GM18526 (cell line): ENCODE results near the gene ERCC8.

Experiments used
- POLR2A ChIP-seq: IDR thresholded peaks from 3 replicates; pipeline ENCODE4 v1.6.1; 2011; ENCODE audit not compliant: insufficient read length; ENCODE audit errors: extremely low read depth

ERCC8 gene

GRCh38 chr5:60948738-60949137, 3.9 kb upstream of the ERCC8 start:
- TF ChIP-seq POLR2A: no peak

GRCh38 chr5:60945813-60946187, 930 bp upstream of the ERCC8 start:
- no peak for TF ChIP-seq POLR2A

GRCh38 chr5:60943624-60944023, 1.2 kb downstream of the ERCC8 start:
- no peak for TF ChIP-seq POLR2A

- TF ChIP-seq POLR2A: no peak
These were observed 15.8 kb downstream of the ERCC8 start for GRCh38 chr5:60929024-60929423.

DNA sequence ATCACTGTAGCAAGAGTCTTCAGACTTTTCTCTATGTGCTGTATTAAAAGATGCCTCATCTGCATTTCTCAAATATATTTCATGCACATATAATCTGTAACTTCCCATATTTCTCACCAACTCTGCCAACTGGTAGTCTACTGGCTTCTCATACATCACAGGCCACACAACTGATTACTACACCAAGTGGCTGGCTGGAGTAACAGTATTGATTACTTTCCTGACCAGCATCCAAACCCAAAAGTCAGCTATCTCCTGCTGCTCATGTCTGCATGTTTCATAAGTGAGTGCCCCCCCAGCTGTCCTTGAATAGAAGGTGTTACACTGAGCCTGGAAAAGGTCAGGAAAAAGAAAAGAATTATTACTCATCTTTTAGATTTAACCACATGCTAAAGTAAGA, 17.4 kb downstream of the ERCC8 start:
- TF ChIP-seq POLR2A: no peak

DNA sequence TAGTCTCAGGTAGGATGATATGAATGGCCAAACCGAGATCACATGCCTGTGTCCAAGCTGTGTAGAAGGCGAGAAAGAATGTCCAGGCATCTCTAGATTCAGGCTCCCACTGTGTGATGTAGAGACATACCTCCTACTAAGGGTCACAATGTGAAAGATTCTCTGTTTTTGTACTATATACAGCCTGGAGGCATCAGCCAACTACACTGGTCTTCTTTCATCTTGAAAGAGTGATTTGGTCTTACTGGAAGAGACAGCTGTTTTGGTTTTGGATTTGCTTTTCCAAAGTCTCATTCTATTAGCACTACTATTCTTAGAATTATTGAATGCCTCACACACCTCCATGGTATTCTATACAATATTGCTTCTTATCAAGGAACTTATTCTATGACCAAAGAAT, 26.4 kb downstream of the ERCC8 start:
- TF ChIP-seq POLR2A: no peak

- TF ChIP-seq POLR2A: no peak
These were observed 28.2 kb downstream of the ERCC8 start for GRCh38 chr5:60916646-60917045.

DNA sequence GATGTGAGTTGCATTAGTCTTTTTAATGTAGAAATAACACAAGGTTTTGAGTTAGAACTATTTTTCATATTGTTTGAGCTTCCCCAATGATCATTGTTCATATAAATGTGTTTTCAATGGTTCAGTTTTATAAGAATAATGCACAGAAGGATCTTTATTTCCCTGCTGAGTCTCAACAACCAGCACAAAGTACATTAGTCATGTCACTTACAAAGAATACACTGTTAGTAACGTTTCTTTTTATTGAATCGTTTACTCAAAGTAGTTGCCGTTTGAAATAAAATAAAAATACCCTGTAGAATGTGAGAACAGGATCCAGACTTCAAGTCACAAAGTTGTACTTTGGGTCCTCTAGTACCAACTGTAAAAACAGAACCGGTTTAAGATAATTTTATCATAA, 41.5 kb downstream of the ERCC8 start:
- no peak for TF ChIP-seq POLR2A

GRCh38 chr5:60896991-60897390, 47.9 kb downstream of the ERCC8 start:
- no peak for TF ChIP-seq POLR2A

DNA sequence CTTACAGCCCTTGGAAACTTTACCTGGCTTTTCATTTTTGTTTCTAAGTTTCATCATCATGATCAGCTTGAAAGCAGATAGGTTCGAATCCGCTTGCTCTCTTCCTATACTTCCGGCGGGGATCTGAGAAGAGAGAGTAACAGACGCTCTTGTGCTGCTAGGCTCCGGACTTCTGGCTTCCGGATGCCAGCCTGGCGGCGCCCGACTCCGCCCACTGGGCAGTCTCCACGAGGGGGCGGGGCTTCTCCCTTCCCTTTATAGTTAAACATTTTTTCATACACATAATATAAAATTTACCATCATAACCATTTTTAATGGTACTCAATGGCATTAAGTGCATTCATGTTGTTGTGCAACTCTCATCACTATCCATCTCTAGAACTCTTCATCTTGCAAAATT, 51.3 kb downstream of the ERCC8 start:
- TF ChIP-seq POLR2A: no peak

GRCh38 chr5:60891667-60892066, 53.2 kb downstream of the ERCC8 start:
- no peak for TF ChIP-seq POLR2A

GRCh38 chr5:60888359-60889061, 56.4 kb downstream of the ERCC8 start:
- TF ChIP-seq POLR2A: no peak

- TF ChIP-seq POLR2A: no peak
These were observed 57.1 kb downstream of the ERCC8 start for GRCh38 chr5:60887746-60888145.

- TF ChIP-seq POLR2A: no peak
These were observed 57.8 kb downstream of the ERCC8 start for GRCh38 chr5:60887096-60887495.

DNA sequence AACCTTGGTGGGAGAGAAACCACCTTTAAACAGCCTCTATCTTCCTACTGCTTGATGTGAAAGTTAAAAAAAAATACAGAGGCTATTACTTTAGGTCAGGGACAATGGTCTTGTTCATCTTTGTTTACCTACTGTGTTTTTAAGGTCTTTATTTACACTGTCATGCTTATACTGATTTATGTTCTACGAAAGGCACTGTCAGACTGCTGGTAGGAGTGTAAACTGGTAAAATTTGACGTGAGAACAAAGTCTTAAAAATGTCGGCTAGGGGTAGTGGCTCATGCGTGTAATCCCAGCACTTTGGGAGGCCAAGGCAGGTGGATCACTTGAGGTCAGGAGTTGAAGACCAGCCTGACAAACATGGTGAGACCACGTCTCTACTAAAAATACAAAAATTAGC, 58.7 kb downstream of the ERCC8 start:
- no peak for TF ChIP-seq POLR2A

DNA sequence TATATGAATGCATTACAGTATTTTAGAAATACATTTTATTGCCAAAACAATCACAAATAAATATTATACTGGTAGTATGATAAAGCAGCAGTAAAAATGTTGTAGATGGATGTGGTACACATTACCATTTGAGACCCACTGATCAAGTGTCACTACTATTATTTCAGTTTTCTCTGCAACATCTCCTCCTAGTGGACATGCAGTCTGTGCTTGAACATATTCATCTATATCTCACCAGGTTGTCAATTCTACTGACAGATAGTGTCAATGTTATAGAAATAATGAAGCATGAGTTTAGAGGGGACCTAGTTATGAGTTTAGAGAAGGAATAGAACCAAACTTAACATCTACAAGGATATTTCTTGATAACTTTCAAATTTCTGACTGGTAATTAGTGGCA, 61.6 kb downstream of the ERCC8 start:
- no peak for TF ChIP-seq POLR2A

DNA sequence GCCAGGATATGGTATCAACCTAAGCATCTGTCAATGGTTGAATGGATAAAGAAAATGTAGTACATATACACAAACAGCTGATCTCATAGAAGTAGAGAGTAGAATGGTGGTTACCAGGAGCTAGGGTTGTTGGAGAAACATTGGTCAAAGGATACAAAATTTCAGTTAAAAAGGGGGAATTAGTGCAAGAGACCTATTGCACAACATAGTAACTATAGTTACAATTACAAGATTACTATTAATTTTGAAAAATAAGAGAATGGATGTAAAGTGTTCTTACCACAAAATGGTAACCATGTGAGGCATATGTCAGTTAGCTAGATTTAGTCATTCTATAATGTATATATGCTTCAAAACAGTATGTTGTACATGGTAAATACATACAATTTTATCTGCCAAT, 72.0 kb downstream of the ERCC8 start:
- no peak for TF ChIP-seq POLR2A
